Tibial artery (tissue), 4 donors: Measurements from ENCODE around the gene MYG1.

ENCODE experiments used
- DNase-seq, 2 donors: peaks; one replicate each; pipeline ENCODE4 v3.0.0-alpha.2; 2019
- H3K27ac ChIP-seq, 2 donors: fragments of 200-600 bp; sonication (generic) in 1 of 2; 1 replicate in 1 of 2; 2 replicates in 1 of 2; pipeline ENCODE4 v1.5.1; 2018 to 2019; ENCODE audit warnings: mild to moderate bottlenecking in 1 of 2
- H3K27me3 ChIP-seq, 2 donors: fragments of 200-600 bp; sonication (generic) in 1 of 2; one replicate each; pipeline versions ENCODE4 v1.5.1 to v1.6.0; 2016 to 2019
- H3K36me3 ChIP-seq, 3 donors: fragments of 200-600 bp; sonication (generic) in 2 of 3; one replicate each; pipeline ENCODE4 v1.5.1; 2016 to 2019; ENCODE audit warnings: mild to moderate bottlenecking in 2 of 3
- H3K4me1 ChIP-seq, 4 donors: fragments of 200-600 bp; sonication (generic) in 2 of 4; 1 replicate in 3 of 4; 2 replicates in 1 of 4; pipeline ENCODE4 v1.5.1; 2016 to 2019
- H3K4me3 ChIP-seq, 2 donors: fragments of 200-600 bp; sonication (generic) in 1 of 2; 1 replicate in 1 of 2; 2 replicates in 1 of 2; pipeline ENCODE4 v1.5.1; 2018 to 2019; ENCODE audit warnings: mild to moderate bottlenecking in 2 of 2
- H3K9me3 ChIP-seq, 3 donors: fragments of 200-600 bp; sonication (generic) in 1 of 3; one replicate each; pipeline ENCODE4 v1.5.1; 2016 to 2019
- intact Hi-C: fragments of 100-400 bp; cut with DNase I; formaldehyde crosslinking; loops from one replicate; pipeline ENCODE4 v1.15.0; 2023; ENCODE audit warnings: low total_unique reads
- TF ChIP-seq, protein P1 (sequence below), 2 experiments: fragments of 200-600 bp in 1 of 2; fragments of 450-650 bp in 1 of 2; IDR thresholded peaks; one replicate each; pipeline ENCODE4 v1.5.1; 2017 to 2019; ENCODE audit warnings: antibody characterized with exemption in 2 of 2, mild to moderate bottlenecking in 1 of 2, moderate library complexity in 1 of 2

MYG1 gene

DNA sequence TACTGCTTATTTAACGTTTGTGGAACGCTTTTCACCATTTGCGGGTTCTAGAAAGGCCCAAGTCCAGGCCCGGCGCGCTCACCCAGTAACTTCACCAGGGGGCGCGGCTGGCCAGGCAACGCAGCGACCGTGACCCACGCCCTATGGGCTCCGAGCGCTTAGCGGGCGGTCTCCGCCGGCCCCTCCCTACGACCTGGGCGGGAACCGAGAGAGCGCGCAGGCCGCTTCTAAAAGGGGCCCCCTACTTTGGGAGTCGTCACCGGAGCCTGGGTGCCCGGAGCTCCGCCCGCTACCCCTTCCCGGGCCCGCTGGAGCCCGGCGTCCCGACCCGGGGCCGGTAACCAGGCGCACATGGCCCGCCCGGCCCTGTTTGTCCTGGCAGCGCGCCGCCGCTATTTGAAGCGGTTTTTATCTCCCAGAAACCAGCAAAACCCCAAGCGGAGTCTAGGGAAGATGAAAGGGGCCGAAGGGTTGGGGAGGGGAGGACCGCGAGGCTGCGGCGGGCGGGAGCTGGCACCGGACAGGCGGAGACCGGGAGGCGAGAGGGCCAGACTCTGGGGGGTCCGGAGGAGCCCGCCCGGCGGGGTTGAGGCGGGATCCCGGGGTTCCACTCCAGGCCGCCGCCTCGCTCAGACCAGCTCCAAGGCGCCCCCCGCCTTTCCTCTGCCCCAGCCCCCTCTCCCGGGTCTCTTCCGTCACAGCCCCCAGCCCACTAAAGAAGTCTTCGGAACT lies 25.4 kb downstream of the MYG1 start:
- Histone ChIP-seq H3K36me3 (no peaks in the 10 kb centered on the region), H3K4me1 (peaks cover 8 to 37% (median 21%) of the 10 kb centered on the region in 4 donors), H3K9me3 (no peaks in the 10 kb centered on the region), H3K4me3 (peak overlapping the region; percentile 69 to 84), H3K27ac (peak overlapping the region; percentile 90 to 91), H3K27me3 (no peaks in the 10 kb centered on the region)
- intact Hi-C loops = loop anchor here (2.0 kb wide), 1 partner anchor 20 kb away; no protein-coding TSS in a partner anchor
- peak; percentile 94 to 96 for DNase-seq
- TF ChIP-seq, protein P1, sequence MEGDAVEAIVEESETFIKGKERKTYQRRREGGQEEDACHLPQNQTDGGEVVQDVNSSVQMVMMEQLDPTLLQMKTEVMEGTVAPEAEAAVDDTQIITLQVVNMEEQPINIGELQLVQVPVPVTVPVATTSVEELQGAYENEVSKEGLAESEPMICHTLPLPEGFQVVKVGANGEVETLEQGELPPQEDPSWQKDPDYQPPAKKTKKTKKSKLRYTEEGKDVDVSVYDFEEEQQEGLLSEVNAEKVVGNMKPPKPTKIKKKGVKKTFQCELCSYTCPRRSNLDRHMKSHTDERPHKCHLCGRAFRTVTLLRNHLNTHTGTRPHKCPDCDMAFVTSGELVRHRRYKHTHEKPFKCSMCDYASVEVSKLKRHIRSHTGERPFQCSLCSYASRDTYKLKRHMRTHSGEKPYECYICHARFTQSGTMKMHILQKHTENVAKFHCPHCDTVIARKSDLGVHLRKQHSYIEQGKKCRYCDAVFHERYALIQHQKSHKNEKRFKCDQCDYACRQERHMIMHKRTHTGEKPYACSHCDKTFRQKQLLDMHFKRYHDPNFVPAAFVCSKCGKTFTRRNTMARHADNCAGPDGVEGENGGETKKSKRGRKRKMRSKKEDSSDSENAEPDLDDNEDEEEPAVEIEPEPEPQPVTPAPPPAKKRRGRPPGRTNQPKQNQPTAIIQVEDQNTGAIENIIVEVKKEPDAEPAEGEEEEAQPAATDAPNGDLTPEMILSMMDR (IDR thresholded peaks at IDR 0.05) = peak; percentile 80 to 81

DNA sequence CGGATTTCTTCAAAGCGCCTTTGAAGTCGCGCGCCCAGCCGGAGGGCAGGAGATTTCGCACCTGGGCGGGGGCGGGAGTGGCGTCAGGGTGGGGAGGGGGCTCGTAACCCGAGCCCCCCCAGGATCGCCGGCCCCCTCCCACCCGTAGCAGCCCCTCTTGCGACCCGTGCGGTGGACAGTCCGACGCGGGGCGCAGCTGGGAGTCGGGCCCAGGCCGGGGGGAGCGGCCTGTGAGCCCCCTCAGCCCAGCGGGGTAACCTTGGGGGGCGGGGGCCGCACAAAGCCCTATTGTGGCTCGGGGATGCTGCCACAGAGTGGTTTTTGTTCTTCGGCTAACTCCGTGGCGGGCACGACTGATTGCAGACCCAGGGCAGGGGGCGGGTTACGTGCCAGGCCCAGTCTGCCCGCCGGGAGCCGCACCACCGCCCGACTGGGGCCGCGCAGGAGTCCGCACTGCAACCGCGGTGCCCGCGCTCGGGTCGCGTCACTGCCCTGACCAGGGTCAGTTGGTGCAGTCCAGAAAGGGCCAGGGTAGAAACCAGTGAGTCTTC lies 26.1 kb downstream of the MYG1 start:
- Histone ChIP-seq H3K4me3 (peak overlapping the region; percentile 69 to 84), H3K27me3 (no peaks in the 10 kb centered on the region), H3K27ac (peak overlapping the region; percentile 90 to 91), H3K4me1 (peaks cover 3 to 31% (median 15%) of the 10 kb centered on the region in 4 donors), H3K36me3 (no peaks in the 10 kb centered on the region), H3K9me3 (no peaks in the 10 kb centered on the region)
- intact Hi-C loops = loop anchor here (2.0 kb wide), 1 partner anchor 19 kb away; no protein-coding TSS in a partner anchor
- peak in 1 of 2 donors; percentile 74 for DNase-seq
- TF ChIP-seq, protein P1 (IDR thresholded peaks at IDR 0.05) = peak in 1 of 2 experiments; percentile 10

DNA sequence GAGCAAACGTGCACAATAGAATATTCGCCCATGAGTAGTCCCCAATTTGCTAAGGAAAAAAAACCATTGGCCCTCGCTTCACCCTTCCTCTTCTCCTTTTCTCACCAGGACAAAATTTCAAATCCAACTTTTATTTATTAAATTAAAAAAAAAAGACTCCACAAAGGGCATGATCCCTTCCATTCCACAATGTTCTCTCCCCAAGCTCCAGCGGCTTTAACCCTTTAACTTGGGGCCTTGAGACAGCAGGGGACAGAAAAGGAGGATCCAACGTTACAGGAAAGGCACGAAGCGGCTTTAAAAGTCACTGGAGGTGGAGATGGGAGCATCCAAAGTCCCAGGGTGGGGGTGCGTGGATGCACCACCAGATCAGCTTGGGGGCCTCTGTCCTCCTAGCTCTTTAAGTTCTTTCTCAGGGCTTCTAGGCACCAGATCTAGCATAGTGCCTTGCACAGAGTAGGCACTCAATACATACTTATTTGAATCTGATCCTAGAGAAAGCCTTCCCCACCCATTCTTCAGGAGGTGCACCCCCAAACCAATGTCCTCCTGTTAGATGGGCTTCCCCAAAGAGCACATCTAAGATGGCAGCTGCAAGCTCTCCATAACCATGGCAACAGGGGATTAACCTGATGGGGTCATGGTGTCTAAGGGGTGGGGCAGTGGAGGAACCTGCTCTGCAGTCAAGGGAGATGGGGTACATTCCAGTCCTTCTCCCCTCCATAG lies 27.1 kb downstream of the MYG1 start:
- intact Hi-C loops = no loop called here
- no peak overlapping the region for H3K4me3 ChIP-seq
- TF ChIP-seq, protein P1 (IDR thresholded peaks at IDR 0.05) = no peak
- no peaks in the 10 kb centered on the region for H3K36me3 ChIP-seq
- peaks cover 0 to 28% (median 13%) of the 10 kb centered on the region in 4 donors for H3K4me1 ChIP-seq
- DNase-seq = no peak
- no peak overlapping the region for H3K27ac ChIP-seq
- H3K27me3 ChIP-seq = peaks cover 0 to 5% of the 10 kb centered on the region in 2 donors
- no peaks in the 10 kb centered on the region for H3K9me3 ChIP-seq

DNA sequence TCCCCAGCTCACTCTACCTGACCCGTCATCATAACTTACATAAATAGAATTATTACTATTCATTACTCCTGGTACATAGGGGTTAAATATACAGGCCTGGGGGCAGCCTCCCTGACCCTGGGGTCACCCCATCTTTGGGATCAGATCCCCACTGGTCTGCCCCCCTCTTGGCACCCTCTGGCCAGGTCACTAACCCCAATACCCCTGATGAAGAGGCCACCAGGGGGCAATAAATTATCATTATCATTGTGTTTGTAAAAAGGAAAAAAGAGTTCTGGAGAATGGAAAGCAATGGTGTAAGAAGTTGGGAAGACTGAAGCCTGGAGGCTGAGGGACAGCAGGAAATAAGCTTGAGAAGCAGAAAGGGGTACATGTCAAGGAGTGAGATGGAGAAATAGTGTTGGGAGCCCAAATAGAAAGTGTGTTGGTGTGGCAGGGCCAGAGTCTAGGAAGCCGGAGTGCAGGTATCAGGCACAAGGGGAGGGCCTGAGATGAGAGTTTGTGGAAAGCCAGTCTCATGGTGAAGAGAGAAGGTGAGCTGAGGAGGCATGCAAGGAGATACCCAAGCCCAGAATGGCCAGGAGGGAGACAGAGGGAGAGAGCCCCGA lies 28.0 kb downstream of the MYG1 start:
- no peak for DNase-seq
- intact Hi-C loops = no loop called here
- TF ChIP-seq, protein P1 (IDR thresholded peaks at IDR 0.05) = peak in 1 of 2 experiments; percentile 21
- no peaks in the 10 kb centered on the region for H3K9me3 ChIP-seq
- no peak overlapping the region for H3K27ac ChIP-seq
- peaks cover 0 to 12% of the 10 kb centered on the region in 2 donors for H3K27me3 ChIP-seq
- H3K4me3 ChIP-seq = no peak overlapping the region
- H3K36me3 ChIP-seq = no peaks in the 10 kb centered on the region
- H3K4me1 ChIP-seq = peaks cover 0 to 23% (median 9%) of the 10 kb centered on the region in 4 donors

DNA sequence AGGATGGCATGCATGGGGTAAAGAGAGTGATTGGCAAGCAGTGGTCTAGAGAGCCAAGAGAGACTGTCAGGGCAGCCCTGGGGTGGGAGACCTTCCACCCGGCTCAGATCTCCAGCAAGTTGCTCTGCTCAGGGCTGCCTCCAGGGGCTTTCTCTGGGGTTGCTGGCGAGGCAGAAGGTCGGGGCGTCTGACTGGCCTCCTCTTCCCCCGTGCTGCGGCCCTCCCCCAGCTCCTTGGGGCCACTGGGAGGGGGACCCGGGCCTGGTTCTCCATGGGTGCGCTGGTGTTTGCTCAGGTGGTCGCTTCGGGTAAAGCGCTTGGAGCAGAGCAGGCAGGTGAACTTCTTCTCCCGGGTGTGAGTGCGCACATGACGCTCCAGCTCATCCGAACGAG lies 28.5 kb downstream of the MYG1 start:
- TF ChIP-seq, protein P1 (IDR thresholded peaks at IDR 0.05) = no peak
- no peak overlapping the region for H3K4me3 ChIP-seq
- H3K27ac ChIP-seq = no peak overlapping the region
- intact Hi-C loops = no loop called here
- H3K4me1 ChIP-seq = peaks cover 0 to 23% (median 9%) of the 10 kb centered on the region in 4 donors
- H3K27me3 ChIP-seq = peaks cover 0 to 17% of the 10 kb centered on the region in 2 donors
- DNase-seq = no peak
- no peaks in the 10 kb centered on the region for H3K9me3 ChIP-seq
- no peaks in the 10 kb centered on the region for H3K36me3 ChIP-seq
